Endothelial cell of umbilical vein (primary cell): ENCODE results near the gene NBEAL2. TPM values are rescaled to one million over a fixed set of nuclear protein-coding genes. Genes with fewer than 3 reads are reported as not detected.

ENCODE experiments used
- BruUV-seq: library from RNA; stranded (reverse); fragments of 400-500 nt; replicated peaks from 2 replicates; lab custom pipeline; 2021; lab: Mats Ljungman, UMichigan
- CTCF ChIA-PET: fragments of 300-600, 350-600 bp; sonication (Branson Sonifier 250); formaldehyde crosslinking; loops from one replicate; lab custom pipeline; 2021; ENCODE audit warnings: antibody characterized with exemption, inconsistent platforms; lab: Charles Lee
- POLR2A ChIA-PET: fragments of 300-600, 350-600 bp; sonication (Branson Sonifier 250); formaldehyde crosslinking; loops from one replicate; lab custom pipeline; 2021; ENCODE audit warnings: antibody characterized with exemption, inconsistent platforms; lab: Charles Lee
- DNase-seq: peaks from one replicate; pipeline ENCODE4 v3.0.0-alpha.2; 2011; ENCODE audit warnings: low read depth, low spot score
- FAIRE-seq: peaks from 2 replicates; lab custom pipeline; 2011; peaks lifted over from hg19 to GRCh38; lab: Jason Lieb, UNC
- H2AFZ ChIP-seq: 2 replicates; pipeline ENCODE4 v1.6.0; 2012; ENCODE audit warnings: low read depth, low read length, control low read depth, inconsistent platforms
- H3K27ac ChIP-seq: 2 replicates; pipeline ENCODE4 v1.5.1; 2011; ENCODE audit warnings: low read depth, mild to moderate bottlenecking, control low read depth, low read length, moderate library complexity; ENCODE audit not compliant: insufficient read depth
- H3K27me3 ChIP-seq, 2 experiments: 2 replicates each; pipeline versions ENCODE4 v1.6.0 to v1.6.1; 2011; ENCODE audit warnings: low read length in 2 of 2, mixed read lengths in 1 of 2; ENCODE audit not compliant: control insufficient read depth in 2 of 2, insufficient read depth in 2 of 2
- H3K36me3 ChIP-seq, 2 experiments: 2 replicates in 1 of 2; 3 replicates in 1 of 2; pipeline ENCODE4 v1.5.1; 2011; ENCODE audit warnings: low read length in 2 of 2, mild to moderate bottlenecking in 1 of 2, moderate library complexity in 1 of 2; ENCODE audit not compliant: control insufficient read depth in 2 of 2, insufficient read depth in 2 of 2; ENCODE audit errors: extremely low read depth in 1 of 2
- H3K4me1 ChIP-seq: 3 replicates; pipeline ENCODE4 v1.5.1; 2011; ENCODE audit warnings: mild to moderate bottlenecking, low read length; ENCODE audit not compliant: control insufficient read depth, insufficient read depth; ENCODE audit errors: extremely low read depth
- H3K4me2 ChIP-seq: 2 replicates; pipeline ENCODE4 v1.6.1; 2011; ENCODE audit warnings: low read length, control low read depth, mixed read lengths; ENCODE audit not compliant: insufficient read depth
- H3K4me3 ChIP-seq, 3 experiments: fragments of 200-600 bp in 1 of 3; sonication (generic), shearing (Covaris generic) in 1 of 3; replicated peaks in 1 of 3; 2 replicates each; pipeline ENCODE4 v1.5.1; 2011 to 2016; ENCODE audit warnings: control low read depth in 3 of 3, low read length in 3 of 3, mild to moderate bottlenecking in 2 of 3, inconsistent platforms in 1 of 3, low read depth in 1 of 3, moderate library complexity in 1 of 3; ENCODE audit not compliant: insufficient read depth in 1 of 3
- H3K79me2 ChIP-seq: 2 replicates; pipeline ENCODE4 v1.6.0; 2012; ENCODE audit warnings: low read length, inconsistent platforms; ENCODE audit not compliant: control insufficient read depth, insufficient read depth
- H3K9ac ChIP-seq: replicated peaks from 2 replicates; pipeline ENCODE3; 2011; ENCODE audit warnings: low read length, control low read depth; ENCODE audit not compliant: insufficient read depth; ENCODE audit errors: extremely low read depth
- H3K9me1 ChIP-seq: replicated peaks from 3 replicates; pipeline ENCODE4 v1.6.0; 2011; ENCODE audit warnings: mild to moderate bottlenecking, low read length; ENCODE audit not compliant: control insufficient read depth, insufficient read depth; ENCODE audit errors: extremely low read depth
- H3K9me3 ChIP-seq: replicated peaks from 2 replicates; pipeline ENCODE4 v1.5.1; 2012; ENCODE audit warnings: low read length, inconsistent platforms; ENCODE audit not compliant: control insufficient read depth, insufficient read depth
- H4K20me1 ChIP-seq: replicated peaks from 2 replicates; pipeline ENCODE3; 2011; ENCODE audit warnings: mild to moderate bottlenecking, low read length; ENCODE audit not compliant: control insufficient read depth, insufficient read depth; ENCODE audit errors: extremely low read depth
- GATA2 ChIP-seq: IDR thresholded peaks from 2 replicates; pipeline ENCODE4 v1.7.0; 2011; ENCODE audit warnings: low read depth, mild to moderate bottlenecking, moderate library complexity, mixed read lengths, low read length; ENCODE audit not compliant: insufficient read length, insufficient read depth
- JUN ChIP-seq: IDR thresholded peaks from 2 replicates; pipeline ENCODE4 v1.6.1; 2011; ENCODE audit warnings: borderline replicate concordance, low read depth; ENCODE audit not compliant: insufficient read length, insufficient read depth
- MAX ChIP-seq: IDR thresholded peaks from 2 replicates; pipeline ENCODE4 v1.6.1; 2011; ENCODE audit not compliant: insufficient read depth, insufficient read length
- MYC ChIP-seq: IDR thresholded peaks from one replicate; pipeline ENCODE4 v1.6.1; 2011; ENCODE audit warnings: mild to moderate bottlenecking, low read depth, low read length
- POLR2A ChIP-seq: IDR thresholded peaks from 2 replicates; pipeline ENCODE4 v1.6.1; 2012; ENCODE audit warnings: low read depth, mild to moderate bottlenecking, control low read depth, low read length
- POLR2AphosphoS5 ChIP-seq: IDR thresholded peaks from 2 replicates; pipeline ENCODE4 v1.6.1; 2012; ENCODE audit warnings: low read depth, mild to moderate bottlenecking, control low read depth, low read length, moderate library complexity; ENCODE audit not compliant: insufficient read depth
- dilution Hi-C: fragments of 300-500 bp; cut with MboI; formaldehyde crosslinking; loops from one replicate; pipeline ENCODE4 v1.15.0; 2019; ENCODE audit warnings: low sequenced_read_pairs; ENCODE audit not compliant: extremely low pct_ligation_motif_present
- intact Hi-C: fragments of 100-400 bp; cut with micrococcal nuclease; formaldehyde crosslinking; loops from one replicate; pipeline ENCODE4 v1.10.0; 2022
- polyA plus RNA-seq, 4 experiments: library from polyadenylated mRNA; depleted of rRNA in 3 of 4; stranded (reverse) in 3 of 4; unstranded in 1 of 4; fragments of >200 nt; gene quantifications; 2 replicates each; pipeline versions ENCODE4 v1.2.1 to v1.2.3, GENCODE V29; 2011 to 2012; ENCODE audit warnings: missing spikeins in 1 of 4
- total RNA-seq: library from RNA; stranded (reverse); gene quantifications from 2 replicates; pipeline ENCODE4 v1.2.3, GENCODE V29; 2021
- TF ChIP-seq, protein P1 (sequence below), 2 donors: IDR thresholded peaks; 1 replicate in 1 of 2; 2 replicates in 1 of 2; pipeline ENCODE4 v1.5.1; 2011; ENCODE audit warnings: low read length in 2 of 2, mild to moderate bottlenecking in 2 of 2, moderate library complexity in 2 of 2, control low read depth in 1 of 2, inconsistent platforms in 1 of 2, low read depth in 1 of 2; ENCODE audit not compliant: insufficient read depth in 1 of 2; ENCODE audit errors: extremely low read depth in 1 of 2

NBEAL2 gene
- total and polyA plus RNA-seq, 2 donors (not counting 3 experiments of a cell fraction or from before 2014, with no cell fraction given) = 48.0 to 84.7 TPM

- Histone ChIP-seq H3K9me1 (no peaks in the 10 kb centered on the region), H3K27me3 (no peaks in the 10 kb centered on the region), H3K27ac (no peak overlapping the region), H3K4me3 (no peak overlapping the region), H3K4me2 (no peak overlapping the region), H3K36me3 (peaks cover 6 to 19% of the 10 kb centered on the region in 2 experiments), H3K9ac (no peak overlapping the region), H2AFZ (no peak overlapping the region), H3K79me2 (peaks cover 2% of the 10 kb centered on the region), H3K9me3 (no peaks in the 10 kb centered on the region), H3K4me1 (peaks cover 11% of the 10 kb centered on the region), H4K20me1 (no peaks in the 10 kb centered on the region)
- dilution Hi-C loops = no loop called here
- FAIRE-seq = no peak
- intact Hi-C loops = loop anchor here (10.0 kb wide), 1 partner anchor 357 kb away; no protein-coding TSS in a partner anchor
- ChIA-PET POLR2A (interaction anchor here (1.0 kb wide), 1 partner anchor 9 kb away, joined by 3 read pairs; no protein-coding TSS in a partner anchor), CTCF (interaction anchor here (0.9 to 1.0 kb wide), 2 partner anchors 12 to 306 kb away, joined by 3 to 4 read pairs; no protein-coding TSS in a partner anchor)
- no peak for DNase-seq
- BruUV-seq = no TSS peak
- no peak for TF ChIP-seq GATA2
- TF ChIP-seq, protein P1, sequence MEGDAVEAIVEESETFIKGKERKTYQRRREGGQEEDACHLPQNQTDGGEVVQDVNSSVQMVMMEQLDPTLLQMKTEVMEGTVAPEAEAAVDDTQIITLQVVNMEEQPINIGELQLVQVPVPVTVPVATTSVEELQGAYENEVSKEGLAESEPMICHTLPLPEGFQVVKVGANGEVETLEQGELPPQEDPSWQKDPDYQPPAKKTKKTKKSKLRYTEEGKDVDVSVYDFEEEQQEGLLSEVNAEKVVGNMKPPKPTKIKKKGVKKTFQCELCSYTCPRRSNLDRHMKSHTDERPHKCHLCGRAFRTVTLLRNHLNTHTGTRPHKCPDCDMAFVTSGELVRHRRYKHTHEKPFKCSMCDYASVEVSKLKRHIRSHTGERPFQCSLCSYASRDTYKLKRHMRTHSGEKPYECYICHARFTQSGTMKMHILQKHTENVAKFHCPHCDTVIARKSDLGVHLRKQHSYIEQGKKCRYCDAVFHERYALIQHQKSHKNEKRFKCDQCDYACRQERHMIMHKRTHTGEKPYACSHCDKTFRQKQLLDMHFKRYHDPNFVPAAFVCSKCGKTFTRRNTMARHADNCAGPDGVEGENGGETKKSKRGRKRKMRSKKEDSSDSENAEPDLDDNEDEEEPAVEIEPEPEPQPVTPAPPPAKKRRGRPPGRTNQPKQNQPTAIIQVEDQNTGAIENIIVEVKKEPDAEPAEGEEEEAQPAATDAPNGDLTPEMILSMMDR (IDR thresholded peaks at IDR 0.05; ENCODE audit: extremely low read depth in 1 of 2, insufficient read depth in 1 of 2, low read depth in 1 of 2, low read length in 2 of 2) = no peak
- no peak for TF ChIP-seq MAX
- no peak for TF ChIP-seq MYC
- TF ChIP-seq POLR2AphosphoS5 = no peak
- TF ChIP-seq POLR2A = no peak
- TF ChIP-seq JUN = no peak
Observed at GRCh38 chr3:47018269-47018611, 38.8 kb downstream of the NBEAL2 start.
